ENCODE data around the gene UGT2B28. TPM values are rescaled to one million over a fixed set of nuclear protein-coding genes. Genes with fewer than 3 reads are reported as not detected.
"Not testable (repeated sequence)": the region's sequence is repeated elsewhere in the genome, so short reads cannot be mapped to it uniquely, and the experiment has no call there.

The UGT2B28 gene
- total RNA-seq, 1 donor from 2014 or later = not detected

DNA sequence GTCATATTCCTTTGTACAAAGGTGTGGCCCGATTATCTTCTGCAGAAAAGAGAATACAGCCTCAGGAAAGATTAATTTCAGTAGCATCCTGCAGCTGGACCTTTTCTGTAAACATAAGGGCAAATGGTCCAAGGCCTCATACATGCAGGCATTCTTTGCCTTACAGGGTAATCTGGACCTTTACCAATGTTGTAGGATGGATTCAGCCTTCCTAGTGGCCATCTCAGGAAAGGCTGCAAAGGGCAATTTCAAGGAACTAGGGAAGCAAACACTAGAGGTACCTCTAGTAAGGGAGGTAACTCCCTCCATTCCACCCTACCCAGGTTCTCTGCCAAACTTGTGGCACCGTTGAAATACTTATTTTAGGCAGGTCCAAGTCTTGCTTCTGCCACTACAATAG, 43.0 kb downstream of the UGT2B28 start:
- H3K4me1 Mint-ChIP-seq (ENCODE audit: unreplicated experiment) = peaks cover 13% of the 10 kb centered on the region
- no peak overlapping the region for H3K4me3 Mint-ChIP-seq (ENCODE audit: unreplicated experiment)
- H3K9me3 Mint-ChIP-seq (ENCODE audit: unreplicated experiment) = no peaks in the 10 kb centered on the region
- no peak overlapping the region for H3K27ac Mint-ChIP-seq (ENCODE audit: unreplicated experiment)
- H3K36me3 Mint-ChIP-seq (ENCODE audit: low read depth, unreplicated experiment) = no peaks in the 10 kb centered on the region
- no peak for DNase-seq (ENCODE audit: low spot score)
- H3K27me3 Mint-ChIP-seq (ENCODE audit: unreplicated experiment) = peaks cover 2% of the 10 kb centered on the region
- TF ChIP-seq, protein P1, sequence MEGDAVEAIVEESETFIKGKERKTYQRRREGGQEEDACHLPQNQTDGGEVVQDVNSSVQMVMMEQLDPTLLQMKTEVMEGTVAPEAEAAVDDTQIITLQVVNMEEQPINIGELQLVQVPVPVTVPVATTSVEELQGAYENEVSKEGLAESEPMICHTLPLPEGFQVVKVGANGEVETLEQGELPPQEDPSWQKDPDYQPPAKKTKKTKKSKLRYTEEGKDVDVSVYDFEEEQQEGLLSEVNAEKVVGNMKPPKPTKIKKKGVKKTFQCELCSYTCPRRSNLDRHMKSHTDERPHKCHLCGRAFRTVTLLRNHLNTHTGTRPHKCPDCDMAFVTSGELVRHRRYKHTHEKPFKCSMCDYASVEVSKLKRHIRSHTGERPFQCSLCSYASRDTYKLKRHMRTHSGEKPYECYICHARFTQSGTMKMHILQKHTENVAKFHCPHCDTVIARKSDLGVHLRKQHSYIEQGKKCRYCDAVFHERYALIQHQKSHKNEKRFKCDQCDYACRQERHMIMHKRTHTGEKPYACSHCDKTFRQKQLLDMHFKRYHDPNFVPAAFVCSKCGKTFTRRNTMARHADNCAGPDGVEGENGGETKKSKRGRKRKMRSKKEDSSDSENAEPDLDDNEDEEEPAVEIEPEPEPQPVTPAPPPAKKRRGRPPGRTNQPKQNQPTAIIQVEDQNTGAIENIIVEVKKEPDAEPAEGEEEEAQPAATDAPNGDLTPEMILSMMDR (IDR thresholded peaks at IDR 0.05; ENCODE audit: unreplicated experiment) = no peak

DNA sequence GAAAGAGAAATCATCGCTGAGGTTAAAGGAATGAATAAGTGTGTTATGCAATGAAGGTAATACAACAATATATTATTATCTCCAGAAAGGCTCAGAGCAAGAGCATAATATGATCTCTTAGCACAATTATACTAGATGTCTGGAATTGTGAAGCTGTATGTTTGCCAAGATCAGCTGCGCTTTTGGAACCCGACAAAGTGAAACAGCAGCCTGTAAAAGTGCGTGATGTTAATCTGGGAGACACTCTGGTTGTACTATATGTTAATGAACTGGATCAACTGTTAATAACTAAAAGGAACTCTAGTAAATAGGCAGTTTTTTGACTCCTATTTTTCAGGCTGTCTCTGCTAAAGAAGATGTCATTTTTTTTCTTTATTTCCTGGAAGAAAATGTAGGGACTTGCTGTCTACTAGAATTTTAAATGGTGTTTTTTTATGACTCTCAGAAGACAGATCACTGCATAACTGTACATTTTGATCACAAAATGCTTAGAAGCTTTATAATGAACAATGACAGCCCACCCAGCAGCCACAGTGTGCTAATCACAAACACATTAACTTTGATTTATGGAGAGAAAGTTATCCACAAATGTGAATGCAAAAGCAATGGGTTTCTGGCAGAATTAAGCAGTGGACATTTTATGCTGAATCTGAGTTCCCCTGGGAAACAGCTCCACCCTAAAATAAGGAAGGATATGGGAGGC, 50.2 kb downstream of the UGT2B28 start:
- no peaks in the 10 kb centered on the region for H3K36me3 Mint-ChIP-seq (ENCODE audit: low read depth, unreplicated experiment)
- no peak overlapping the region for H3K4me3 Mint-ChIP-seq (ENCODE audit: unreplicated experiment)
- DNase-seq (ENCODE audit: low spot score) = no peak
- no peaks in the 10 kb centered on the region for H3K9me3 Mint-ChIP-seq (ENCODE audit: unreplicated experiment)
- H3K27ac Mint-ChIP-seq (ENCODE audit: unreplicated experiment) = no peak overlapping the region
- TF ChIP-seq, protein P1 (IDR thresholded peaks at IDR 0.05; ENCODE audit: unreplicated experiment) = no peak
- peaks cover 3% of the 10 kb centered on the region for H3K4me1 Mint-ChIP-seq (ENCODE audit: unreplicated experiment)
- H3K27me3 Mint-ChIP-seq (ENCODE audit: unreplicated experiment) = peaks cover 1% of the 10 kb centered on the region

DNA sequence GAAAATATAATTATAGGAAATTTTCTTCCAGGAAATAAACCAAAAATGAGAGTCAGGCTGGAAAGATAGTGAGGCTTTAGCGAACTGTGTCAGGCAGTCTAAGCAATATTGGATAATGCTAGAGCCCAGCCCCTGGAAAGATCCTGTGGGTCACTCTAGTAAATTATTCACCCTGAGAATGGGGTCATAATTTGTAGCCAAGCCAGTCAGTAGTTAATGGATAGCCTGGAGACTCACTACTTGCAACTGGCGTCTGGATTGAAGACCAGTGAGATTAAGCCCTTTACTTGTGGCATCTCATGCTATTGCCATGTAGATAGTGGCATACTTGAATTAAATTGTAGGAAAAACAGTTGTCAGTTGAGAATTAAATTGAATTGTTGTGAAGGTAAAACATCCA, 51.0 kb downstream of the UGT2B28 start:
- not testable (repeated sequence) for H3K4me1 Mint-ChIP-seq (ENCODE audit: unreplicated experiment); H3K9me3 Mint-ChIP-seq (ENCODE audit: unreplicated experiment); H3K4me3 Mint-ChIP-seq (ENCODE audit: unreplicated experiment); DNase-seq (ENCODE audit: low spot score); H3K36me3 Mint-ChIP-seq (ENCODE audit: low read depth, unreplicated experiment); H3K27ac Mint-ChIP-seq (ENCODE audit: unreplicated experiment); H3K27me3 Mint-ChIP-seq (ENCODE audit: unreplicated experiment)

DNA sequence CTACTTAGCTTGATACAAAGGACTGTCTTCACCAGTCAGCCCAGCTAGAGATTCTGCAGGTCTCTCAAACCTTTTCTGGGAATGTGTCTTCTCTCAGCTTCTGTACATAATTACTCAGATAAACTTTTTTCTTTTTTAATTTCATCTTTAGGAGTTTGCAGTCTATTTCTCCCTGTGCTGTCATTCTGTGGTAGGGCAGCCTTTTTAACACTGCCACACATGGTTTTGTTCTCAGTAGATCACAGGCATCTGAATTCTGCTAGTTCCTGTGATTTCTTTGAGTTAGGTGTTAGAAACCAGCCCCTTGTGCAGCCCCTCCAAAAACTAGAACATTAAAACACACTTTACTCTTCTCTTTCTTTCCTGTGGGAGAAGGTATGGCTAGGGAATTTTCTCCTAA, 55.2 kb downstream of the UGT2B28 start:
- not testable (repeated sequence) for H3K36me3 Mint-ChIP-seq (ENCODE audit: low read depth, unreplicated experiment); H3K9me3 Mint-ChIP-seq (ENCODE audit: unreplicated experiment); H3K27ac Mint-ChIP-seq (ENCODE audit: unreplicated experiment); H3K4me3 Mint-ChIP-seq (ENCODE audit: unreplicated experiment); H3K4me1 Mint-ChIP-seq (ENCODE audit: unreplicated experiment); H3K27me3 Mint-ChIP-seq (ENCODE audit: unreplicated experiment)
- peak; percentile 6 for DNase-seq (ENCODE audit: low spot score)
- TF ChIP-seq, protein P1 (IDR thresholded peaks at IDR 0.05; ENCODE audit: unreplicated experiment) = peak; percentile 38

DNA sequence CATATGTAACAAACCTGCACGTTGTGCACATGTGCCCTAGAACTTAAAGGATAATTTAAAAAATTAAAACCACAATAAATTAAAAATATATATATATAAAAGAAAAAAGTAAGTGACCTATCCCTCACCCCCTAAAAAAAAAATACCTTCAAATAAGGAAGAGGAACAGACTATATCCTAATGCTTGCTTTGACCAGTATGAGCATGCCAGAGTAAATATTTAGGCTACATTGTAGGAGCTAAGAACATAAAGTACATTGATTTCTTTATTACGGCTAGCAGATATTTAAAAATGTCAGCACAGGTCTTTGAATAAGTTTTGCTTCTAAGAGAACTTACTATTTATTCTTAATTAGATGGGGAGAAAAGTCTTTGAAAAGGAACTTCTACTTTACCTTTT, 62.8 kb downstream of the UGT2B28 start:
- H3K9me3 Mint-ChIP-seq (ENCODE audit: unreplicated experiment); H3K27ac Mint-ChIP-seq (ENCODE audit: unreplicated experiment); H3K4me1 Mint-ChIP-seq (ENCODE audit: unreplicated experiment); H3K36me3 Mint-ChIP-seq (ENCODE audit: low read depth, unreplicated experiment); H3K4me3 Mint-ChIP-seq (ENCODE audit: unreplicated experiment); DNase-seq (ENCODE audit: low spot score); H3K27me3 Mint-ChIP-seq (ENCODE audit: unreplicated experiment): not testable (repeated sequence)

DNA sequence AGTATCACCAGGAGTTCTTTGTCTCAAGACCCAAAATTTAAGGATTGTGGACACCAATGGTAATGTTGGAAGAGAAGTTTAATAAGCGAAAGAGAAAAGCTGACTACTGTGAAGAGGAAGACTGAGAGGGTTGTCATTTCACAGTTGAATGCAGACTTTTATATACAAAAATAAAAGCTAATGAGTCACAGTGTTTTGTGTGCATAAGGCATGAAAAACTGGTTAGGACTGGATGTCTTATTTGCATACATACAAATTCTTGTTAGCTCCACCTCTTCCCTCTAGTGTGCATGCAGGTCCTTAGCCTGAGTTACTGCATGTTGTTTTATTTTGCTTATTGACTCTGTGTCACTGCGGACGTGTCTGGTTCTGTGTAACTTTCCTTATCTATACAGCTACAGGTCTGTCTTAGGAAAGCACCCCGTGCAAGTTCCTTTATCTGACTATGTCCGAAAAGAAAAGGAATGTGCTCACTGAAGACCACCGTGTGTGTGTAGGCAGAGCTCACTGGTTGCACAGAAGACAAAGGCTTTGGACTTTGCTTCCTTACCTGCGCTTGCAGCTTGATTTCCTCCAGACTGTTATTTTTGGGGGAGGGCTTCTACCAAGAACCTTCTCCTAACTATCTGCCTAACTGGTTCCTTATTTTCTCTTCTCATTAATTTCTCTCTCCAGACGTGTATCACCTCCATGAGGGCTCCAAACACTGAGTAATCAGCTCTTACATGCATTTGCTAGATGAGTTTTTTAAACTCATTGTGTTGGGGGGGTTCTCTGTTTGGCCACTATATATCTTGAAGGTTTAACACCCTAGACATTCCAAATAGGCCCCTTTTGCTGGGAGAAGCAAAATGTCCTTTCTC, 63.5 kb downstream of the UGT2B28 start:
- H3K9me3 Mint-ChIP-seq (ENCODE audit: unreplicated experiment); H3K27me3 Mint-ChIP-seq (ENCODE audit: unreplicated experiment); H3K36me3 Mint-ChIP-seq (ENCODE audit: low read depth, unreplicated experiment); H3K4me1 Mint-ChIP-seq (ENCODE audit: unreplicated experiment); H3K4me3 Mint-ChIP-seq (ENCODE audit: unreplicated experiment); DNase-seq (ENCODE audit: low spot score); H3K27ac Mint-ChIP-seq (ENCODE audit: unreplicated experiment): not testable (repeated sequence)

Other genes with a start within 250 kb of the UGT2B28 start
- not detected for gene UGT2B7, start 184.0 kb upstream of the UGT2B28 start, total RNA-seq (ENCODE audit: unreplicated experiment)
- gene UGT2B11, start 65.7 kb upstream of the UGT2B28 start, total RNA-seq (ENCODE audit: unreplicated experiment) = not detected
- not detected for gene UGT2B4, start 215.4 kb downstream of the UGT2B28 start, total RNA-seq (ENCODE audit: unreplicated experiment)